Naive thymus-derived CD8-positive, alpha-beta T cell (primary cell): Measurements from ENCODE around the gene SLC16A1. TPM values are rescaled to one million over a fixed set of nuclear protein-coding genes. Genes with fewer than 3 reads are reported as not detected.
"Not testable (repeated sequence)": the region's sequence is repeated elsewhere in the genome, so short reads cannot be mapped to it uniquely, and the experiment has no call there.

Experiments used
- ATAC-seq, 2 donors: fragments of 150-1000 bp; cut with Tn5 transposase in 1 of 2; sonication (Bioruptor Pico), chemical (Tn5 transposase) in 1 of 2; 1 replicate in 1 of 2; 2 replicates in 1 of 2; pipeline ENCODE4 v1.10.0; 2021; ENCODE audit warnings: mild to moderate bottlenecking in 2 of 2, moderate library complexity in 2 of 2
- POLR2A ChIA-PET: fragments of 350-600 bp; sonication (Branson Sonifier 250); formaldehyde crosslinking; loops from one replicate; lab custom pipeline; 2021; ENCODE audit warnings: antibody characterized with exemption; lab: Charles Lee
- DNase-seq, 10 donors: peaks; one replicate each; pipeline versions ENCODE4 v3.0.0 to v3.0.0-alpha.2; 2020 to 2022
- H3K27ac Mint-ChIP-seq, 10 donors: one replicate each; pipeline ENCODE4 v1.8.0; 2020 to 2022; ENCODE audit warnings: mild to moderate bottlenecking in 10 of 10, mixed read lengths in 10 of 10, moderate library complexity in 4 of 10, inconsistent platforms in 1 of 10
- H3K27me3 Mint-ChIP-seq, 5 donors: one replicate each; pipeline ENCODE4 v1.8.0; 2021 to 2022; ENCODE audit warnings: mixed read lengths in 5 of 5
- H3K36me3 Mint-ChIP-seq, 3 donors: one replicate each; pipeline ENCODE4 v1.8.0; 2020 to 2022; ENCODE audit warnings: mixed read lengths in 3 of 3, mild to moderate bottlenecking in 2 of 3, inconsistent platforms in 1 of 3
- H3K4me1 Mint-ChIP-seq, 4 donors: one replicate each; pipeline ENCODE4 v1.8.0; 2021 to 2022; ENCODE audit warnings: mixed read lengths in 4 of 4
- H3K4me3 Mint-ChIP-seq, 10 donors: one replicate each; pipeline ENCODE4 v1.8.0; 2020 to 2022; ENCODE audit warnings: mild to moderate bottlenecking in 10 of 10, mixed read lengths in 10 of 10, moderate library complexity in 6 of 10, inconsistent platforms in 1 of 10
- H3K9me3 Mint-ChIP-seq, 9 donors: one replicate each; pipeline ENCODE4 v1.8.0; 2020 to 2022; ENCODE audit warnings: mixed read lengths in 9 of 9, mild to moderate bottlenecking in 3 of 9, inconsistent platforms in 1 of 9, moderate library complexity in 1 of 9
- polyA plus RNA-seq, 3 donors: library from polyadenylated mRNA; unstranded; fragments of 300-500 nt; fragmentation: Illumina TruSeq; gene quantifications; one replicate each; pipeline ENCODE4 v1.2.3, GENCODE V29; 2021
- total RNA-seq, 8 experiments: library from RNA in 2 of 8; stranded (reverse) in 2 of 8; gene quantifications; one replicate each; pipeline ENCODE4 v1.2.3 and lab custom pipeline; 2021 to 2026

SLC16A1 gene
- total and polyA plus RNA-seq, 5 experiments from 2014 or later = 8.2 to 16.0 (median 11.8) TPM

- H3K27ac Mint-ChIP-seq = no peak overlapping the region
- no peak overlapping the region for H3K4me3 Mint-ChIP-seq
- ATAC-seq (no peak), DNase-seq (no peak)
- POLR2A ChIA-PET = no interaction called here
- peaks cover 0 to 3% (median 0%) of the 10 kb centered on the region in 9 donors for H3K9me3 Mint-ChIP-seq
- no peaks in the 10 kb centered on the region for H3K4me1 Mint-ChIP-seq
- H3K36me3 Mint-ChIP-seq = no peaks in the 10 kb centered on the region
- H3K27me3 Mint-ChIP-seq = no peaks in the 10 kb centered on the region
Measured at GRCh38 chr1:112887599-112888283, 68.3 kb downstream of the SLC16A1 start.

GRCh38 chr1:112884996-112885395 lies 71.0 kb downstream of the SLC16A1 start:
- H3K36me3 Mint-ChIP-seq, POLR2A ChIA-PET, DNase-seq, H3K27me3 Mint-ChIP-seq, H3K4me1 Mint-ChIP-seq, H3K9me3 Mint-ChIP-seq, H3K4me3 Mint-ChIP-seq, ATAC-seq: not testable (repeated sequence)
- H3K27ac Mint-ChIP-seq = peak overlapping the region in 1 of 10 donors; percentile 12

- Mint-ChIP-seq H3K27me3 (peaks cover 0 to 3% (median 0%) of the 10 kb centered on the region in 5 donors), H3K4me3 (no peak overlapping the region), H3K9me3 (no peaks in the 10 kb centered on the region), H3K4me1 (peaks cover 0 to 8% (median 0%) of the 10 kb centered on the region in 4 donors), H3K36me3 (no peaks in the 10 kb centered on the region), H3K27ac (no peak overlapping the region)
- ATAC-seq = no peak
- POLR2A ChIA-PET = no interaction called here
- no peak for DNase-seq
Measured at GRCh38 chr1:112882271-112882744, 73.7 kb downstream of the SLC16A1 start.

- no peak for DNase-seq
- Mint-ChIP-seq H3K4me1 (peaks cover 0 to 8% (median 0%) of the 10 kb centered on the region in 4 donors), H3K36me3 (no peaks in the 10 kb centered on the region), H3K27ac (no peak overlapping the region), H3K27me3 (peaks cover 0 to 3% (median 0%) of the 10 kb centered on the region in 5 donors), H3K4me3 (no peak overlapping the region), H3K9me3 (no peaks in the 10 kb centered on the region)
- ATAC-seq = no peak
- POLR2A ChIA-PET = no interaction called here
Measured at GRCh38 chr1:112881742-112882127, 74.3 kb downstream of the SLC16A1 start.

- DNase-seq (no peak), ATAC-seq (no peak)
- Mint-ChIP-seq H3K9me3 (no peaks in the 10 kb centered on the region), H3K4me3 (no peak overlapping the region), H3K27me3 (peaks cover 0 to 7% (median 0%) of the 10 kb centered on the region in 5 donors), H3K27ac (no peak overlapping the region), H3K36me3 (no peaks in the 10 kb centered on the region), H3K4me1 (peaks cover 0 to 8% (median 0%) of the 10 kb centered on the region in 4 donors)
- POLR2A ChIA-PET = no interaction called here
Measured at GRCh38 chr1:112879834-112880233, 76.2 kb downstream of the SLC16A1 start.

- Mint-ChIP-seq H3K27ac (peak overlapping the region in 1 of 10 donors; percentile 8), H3K4me1 (peaks cover 0 to 8% (median 0%) of the 10 kb centered on the region in 4 donors), H3K36me3 (no peaks in the 10 kb centered on the region), H3K27me3 (peaks cover 0 to 7% (median 0%) of the 10 kb centered on the region in 5 donors), H3K4me3 (no peak overlapping the region), H3K9me3 (no peaks in the 10 kb centered on the region)
- no peak for ATAC-seq
- POLR2A ChIA-PET = no interaction called here
- no peak for DNase-seq
Measured at GRCh38 chr1:112878321-112878720, 77.7 kb downstream of the SLC16A1 start.

- Mint-ChIP-seq H3K36me3 (no peaks in the 10 kb centered on the region), H3K4me1 (peaks cover 0 to 8% (median 0%) of the 10 kb centered on the region in 4 donors), H3K4me3 (no peak overlapping the region), H3K27me3 (peaks cover 0 to 10% (median 0%) of the 10 kb centered on the region in 5 donors), H3K27ac (no peak overlapping the region), H3K9me3 (no peaks in the 10 kb centered on the region)
- DNase-seq = no peak
- POLR2A ChIA-PET = no interaction called here
- no peak for ATAC-seq
Measured at GRCh38 chr1:112877750-112878149, 78.2 kb downstream of the SLC16A1 start.

GRCh38 chr1:112876315-112876714 lies 79.7 kb downstream of the SLC16A1 start:
- Mint-ChIP-seq H3K9me3 (no peaks in the 10 kb centered on the region), H3K27me3 (peaks cover 0 to 14% (median 0%) of the 10 kb centered on the region in 5 donors)
- DNase-seq = no peak

GRCh38 chr1:112872551-112872962 lies 83.4 kb downstream of the SLC16A1 start:
- no peak for ATAC-seq
- Mint-ChIP-seq H3K4me3 (no peak overlapping the region), H3K36me3 (no peaks in the 10 kb centered on the region), H3K27me3 (peaks cover 0 to 12% (median 0%) of the 10 kb centered on the region in 5 donors), H3K4me1 (peaks cover 0 to 2% (median 0%) of the 10 kb centered on the region in 4 donors), H3K9me3 (no peaks in the 10 kb centered on the region), H3K27ac (no peak overlapping the region)
- POLR2A ChIA-PET = no interaction called here
- no peak for DNase-seq

More at GRCh38 chr1:112876315-112876714, 79.7 kb downstream of the SLC16A1 start:
- H3K27ac Mint-ChIP-seq = no peak overlapping the region
- no peaks in the 10 kb centered on the region for H3K36me3 Mint-ChIP-seq
- H3K4me3 Mint-ChIP-seq = no peak overlapping the region
- POLR2A ChIA-PET = no interaction called here
- no peak for ATAC-seq
- H3K4me1 Mint-ChIP-seq = peaks cover 0 to 6% (median 0%) of the 10 kb centered on the region in 4 donors

GRCh38 chr1:112870887-112871646 lies 84.9 kb downstream of the SLC16A1 start:
- Mint-ChIP-seq H3K9me3 (no peaks in the 10 kb centered on the region), H3K27ac (peak overlapping the region in 1 of 10 donors; percentile 57), H3K4me1 (peaks cover 0 to 2% (median 0%) of the 10 kb centered on the region in 4 donors), H3K4me3 (no peak overlapping the region), H3K36me3 (no peaks in the 10 kb centered on the region), H3K27me3 (peaks cover 0 to 12% (median 0%) of the 10 kb centered on the region in 5 donors)
- ATAC-seq (no peak), DNase-seq (no peak)
- POLR2A ChIA-PET = no interaction called here

- POLR2A ChIA-PET = no interaction called here
Measured at GRCh38 chr1:112869895-112870294, 86.1 kb downstream of the SLC16A1 start.

GRCh38 chr1:112868191-112868590 lies 87.8 kb downstream of the SLC16A1 start:
- Mint-ChIP-seq H3K27me3 (peaks cover 0 to 12% (median 0%) of the 10 kb centered on the region in 5 donors), H3K4me1 (peaks cover 2 to 7% (median 5%) of the 10 kb centered on the region in 4 donors), H3K4me3 (no peak overlapping the region), H3K36me3 (no peaks in the 10 kb centered on the region), H3K27ac (no peak overlapping the region), H3K9me3 (no peaks in the 10 kb centered on the region)
- DNase-seq = no peak
- ATAC-seq = no peak
- POLR2A ChIA-PET = no interaction called here

More at GRCh38 chr1:112869895-112870294, 86.1 kb downstream of the SLC16A1 start:
- Mint-ChIP-seq H3K27ac (peak overlapping the region in 1 of 10 donors; percentile 65), H3K27me3 (peaks cover 0 to 12% (median 0%) of the 10 kb centered on the region in 5 donors), H3K9me3 (no peaks in the 10 kb centered on the region), H3K36me3 (no peaks in the 10 kb centered on the region), H3K4me1 (peaks cover 0 to 2% (median 0%) of the 10 kb centered on the region in 4 donors), H3K4me3 (no peak overlapping the region)
- DNase-seq (no peak), ATAC-seq (no peak)

- H3K27ac Mint-ChIP-seq = no peak overlapping the region
Measured at GRCh38 chr1:112866981-112867380, 89.0 kb downstream of the SLC16A1 start.

More at GRCh38 chr1:112866981-112867380, 89.0 kb downstream of the SLC16A1 start:
- no peaks in the 10 kb centered on the region for H3K36me3 Mint-ChIP-seq
- ATAC-seq (no peak), DNase-seq (no peak)
- H3K4me3 Mint-ChIP-seq = no peak overlapping the region
- peaks cover 0 to 12% (median 0%) of the 10 kb centered on the region in 5 donors for H3K27me3 Mint-ChIP-seq
- H3K9me3 Mint-ChIP-seq = no peaks in the 10 kb centered on the region
- H3K4me1 Mint-ChIP-seq = peaks cover 2 to 10% (median 5%) of the 10 kb centered on the region in 4 donors
- POLR2A ChIA-PET = no interaction called here
